ENCODE measurements around the gene DUSP9.
"Not testable (repeated sequence)": the region's sequence is repeated elsewhere in the genome, so short reads cannot be mapped to it uniquely, and the experiment has no call there.

Gene DUSP9

DNA sequence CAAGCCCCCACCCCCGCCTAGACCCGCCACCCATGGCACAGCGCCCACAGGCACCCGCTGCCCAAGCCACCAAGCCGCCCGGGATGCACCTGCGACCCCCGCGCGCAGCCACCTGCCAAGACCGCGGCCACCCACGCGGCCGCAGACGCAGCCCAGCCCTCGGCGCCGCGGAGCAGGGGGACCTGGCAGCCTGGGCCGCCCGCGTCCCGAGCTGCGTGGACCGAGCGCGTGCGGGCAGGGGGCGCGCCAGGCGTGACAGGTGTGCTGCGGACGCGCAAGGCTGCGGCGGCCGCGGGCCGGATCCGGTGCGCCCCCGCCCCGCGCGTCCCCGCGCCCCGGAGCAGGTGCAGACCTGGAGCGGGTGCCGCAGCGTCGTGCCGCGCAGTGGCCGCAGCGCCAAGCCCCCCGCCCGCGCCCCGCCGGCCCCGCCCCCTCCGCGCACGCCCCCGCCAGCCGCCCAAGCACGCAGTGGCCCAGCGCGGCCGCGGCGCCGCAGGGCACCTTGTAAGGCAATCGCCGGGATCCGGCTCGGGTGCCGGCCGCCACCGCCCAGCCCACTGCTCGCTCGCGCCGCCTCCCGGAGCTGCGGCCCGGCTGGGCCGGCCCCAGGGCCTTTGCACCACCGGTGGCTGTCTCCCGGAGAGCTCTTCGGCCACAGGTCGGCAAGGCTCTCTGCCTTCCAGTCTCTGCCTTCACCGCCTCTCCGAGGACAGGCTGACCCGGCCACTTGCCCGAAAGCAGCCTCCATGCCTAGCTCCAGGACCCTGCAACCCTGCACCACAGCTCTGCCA is 26.6 kb downstream of the DUSP9 start, which contains the start of gene PNCK:
Gene PNCK, minus strand, starts transcription at position 386 of the 791 bp plus-strand sequence. CDS start 737 bp downstream, outside the sequence.
- DNase-seq, result no peak

DNA sequence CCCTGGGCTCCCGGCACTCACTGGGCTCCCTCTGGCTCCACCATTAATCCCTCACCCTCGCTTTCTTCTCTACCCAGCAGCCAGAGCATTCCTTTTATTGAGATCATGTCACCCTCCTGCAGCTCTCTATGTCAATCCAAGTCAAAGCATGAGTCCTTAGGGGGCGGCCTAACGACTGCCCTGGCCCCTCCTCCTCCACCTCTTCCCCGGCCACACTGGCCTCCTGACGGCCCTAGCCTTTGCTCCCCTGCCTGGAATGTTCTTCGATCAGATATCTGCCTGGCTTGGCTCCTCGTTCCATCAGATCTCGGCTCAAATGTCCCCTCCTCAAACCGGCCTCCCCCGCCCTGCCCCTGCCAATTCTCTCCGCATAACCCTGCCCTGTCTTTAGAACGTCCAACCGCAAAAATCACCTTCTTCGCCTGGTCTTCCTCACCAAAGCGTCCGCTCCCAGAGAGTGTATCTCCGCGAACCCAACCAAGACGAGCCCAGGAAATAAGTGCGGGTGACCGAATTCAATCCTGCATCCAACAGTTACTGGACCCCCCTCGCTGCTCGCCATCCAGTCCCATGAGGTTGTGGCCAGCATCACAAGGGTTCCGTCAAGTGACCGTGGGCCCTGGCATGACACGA is 27.3 kb downstream of the DUSP9 start:
- no peak for DNase-seq

DNA sequence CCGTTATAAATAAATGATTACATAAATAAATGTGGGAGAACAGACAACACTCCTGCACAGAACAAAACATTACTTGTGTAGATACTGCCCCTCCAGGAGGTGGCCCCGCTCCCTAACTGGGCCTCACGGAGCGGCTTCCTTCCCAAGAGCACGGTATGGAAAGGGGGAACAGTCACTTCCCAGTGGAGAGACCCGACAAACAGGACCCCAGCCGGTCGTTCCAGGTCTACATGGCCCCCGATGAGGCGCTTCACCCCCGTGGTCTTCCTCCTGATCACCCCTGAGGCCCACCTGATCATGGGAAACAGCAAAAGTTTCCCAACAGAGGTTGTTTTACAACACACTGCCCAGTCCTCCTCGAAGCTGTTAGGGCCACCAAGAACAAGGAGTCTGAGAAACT is 34.2 kb downstream of the DUSP9 start:
- no peak for DNase-seq

DNA sequence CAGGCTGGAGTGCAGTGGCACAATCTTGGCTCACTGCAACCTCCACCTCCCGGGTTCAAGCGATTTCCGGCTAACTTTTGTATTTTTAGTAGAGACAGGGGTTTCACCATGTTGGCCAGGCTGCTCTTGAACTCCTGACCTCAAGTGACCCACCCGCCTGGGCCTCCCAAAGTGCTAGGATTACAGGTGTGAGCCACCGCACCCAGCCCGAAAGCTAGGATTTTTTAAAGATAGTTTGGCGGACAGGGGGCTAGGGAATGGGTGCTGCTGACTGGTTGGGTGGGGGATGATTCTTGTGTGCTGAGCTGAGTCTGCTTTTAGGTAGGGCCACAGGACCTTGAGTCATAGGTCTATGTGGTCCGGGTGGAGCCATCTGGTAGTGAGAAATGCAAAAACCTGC is 36.5 kb downstream of the DUSP9 start:
- DNase-seq, result not testable (repeated sequence)

GRCh38 chrX:153684467-153685155 is 37.6 kb downstream of the DUSP9 start:
- no peak for DNase-seq

DNA sequence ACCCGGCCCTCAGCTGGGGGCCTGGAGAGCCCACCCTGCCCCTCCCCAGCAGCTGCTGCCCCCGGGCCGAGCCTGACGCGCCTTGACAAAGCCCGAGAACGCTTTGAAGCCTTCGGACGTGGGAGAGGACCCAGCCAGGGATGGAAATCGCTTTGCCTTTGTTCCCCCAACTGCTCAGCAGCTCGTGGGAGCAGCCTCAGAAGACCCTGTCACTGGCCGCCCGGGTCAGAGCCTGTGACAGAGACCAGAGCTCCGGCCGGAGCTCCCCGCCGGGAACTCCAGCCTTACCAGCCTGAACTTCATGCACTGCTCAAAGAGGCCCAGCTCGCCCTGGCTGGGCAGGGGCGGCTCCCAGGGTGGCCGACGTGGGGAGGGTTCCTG is 38.1 kb downstream of the DUSP9 start:
- DNase-seq, result no peak

DNA sequence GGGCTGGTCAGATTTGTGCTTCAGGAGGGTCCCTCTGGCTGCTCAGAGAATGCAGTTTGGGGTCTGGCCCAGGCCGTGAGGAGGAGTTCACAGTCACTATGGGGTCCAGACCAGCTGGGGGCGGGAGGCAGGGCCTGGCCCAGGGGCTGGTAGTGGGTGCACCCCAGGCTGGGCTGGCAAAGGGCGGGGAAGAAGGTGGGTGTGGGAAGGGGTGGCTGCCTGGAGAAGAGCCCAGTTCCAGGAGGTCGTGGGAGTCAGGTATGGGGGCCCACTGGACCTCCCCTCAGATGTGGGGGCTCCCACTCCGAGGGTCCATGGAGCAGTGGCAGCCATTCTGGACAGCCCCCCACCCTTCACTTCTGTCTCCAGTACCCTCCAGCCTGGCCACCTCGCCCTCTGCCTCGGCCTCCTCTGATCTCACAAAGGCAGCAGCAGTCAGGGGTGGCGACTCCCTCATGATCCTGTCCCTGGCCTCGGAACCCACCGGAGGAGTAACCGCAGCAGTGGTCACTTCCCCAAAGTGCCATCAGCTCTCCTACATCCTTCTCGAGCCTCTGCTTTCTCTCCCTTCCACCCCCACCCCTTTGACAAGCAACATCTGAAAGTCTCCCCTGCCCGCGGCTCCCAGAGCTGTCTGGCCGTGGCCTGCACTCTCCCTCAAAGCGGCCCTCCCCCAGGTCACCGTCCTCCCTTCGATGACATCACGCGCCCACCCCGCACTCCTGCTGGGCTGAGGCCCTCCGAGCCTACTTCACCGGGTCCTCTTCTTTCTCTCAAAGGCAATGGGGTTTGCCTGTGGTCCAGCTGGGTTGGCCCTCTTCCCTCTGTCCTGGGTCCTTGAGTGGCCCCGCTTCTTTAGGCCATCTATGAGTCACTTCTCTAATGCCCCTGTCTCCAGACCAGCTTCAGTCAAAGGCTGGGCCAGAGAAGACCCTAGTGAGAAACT is 39.0 kb downstream of the DUSP9 start:
- DNase-seq, result no peak

GRCh38 chrX:153686711-153687110 is 39.7 kb downstream of the DUSP9 start:
- DNase-seq, result no peak

DNA sequence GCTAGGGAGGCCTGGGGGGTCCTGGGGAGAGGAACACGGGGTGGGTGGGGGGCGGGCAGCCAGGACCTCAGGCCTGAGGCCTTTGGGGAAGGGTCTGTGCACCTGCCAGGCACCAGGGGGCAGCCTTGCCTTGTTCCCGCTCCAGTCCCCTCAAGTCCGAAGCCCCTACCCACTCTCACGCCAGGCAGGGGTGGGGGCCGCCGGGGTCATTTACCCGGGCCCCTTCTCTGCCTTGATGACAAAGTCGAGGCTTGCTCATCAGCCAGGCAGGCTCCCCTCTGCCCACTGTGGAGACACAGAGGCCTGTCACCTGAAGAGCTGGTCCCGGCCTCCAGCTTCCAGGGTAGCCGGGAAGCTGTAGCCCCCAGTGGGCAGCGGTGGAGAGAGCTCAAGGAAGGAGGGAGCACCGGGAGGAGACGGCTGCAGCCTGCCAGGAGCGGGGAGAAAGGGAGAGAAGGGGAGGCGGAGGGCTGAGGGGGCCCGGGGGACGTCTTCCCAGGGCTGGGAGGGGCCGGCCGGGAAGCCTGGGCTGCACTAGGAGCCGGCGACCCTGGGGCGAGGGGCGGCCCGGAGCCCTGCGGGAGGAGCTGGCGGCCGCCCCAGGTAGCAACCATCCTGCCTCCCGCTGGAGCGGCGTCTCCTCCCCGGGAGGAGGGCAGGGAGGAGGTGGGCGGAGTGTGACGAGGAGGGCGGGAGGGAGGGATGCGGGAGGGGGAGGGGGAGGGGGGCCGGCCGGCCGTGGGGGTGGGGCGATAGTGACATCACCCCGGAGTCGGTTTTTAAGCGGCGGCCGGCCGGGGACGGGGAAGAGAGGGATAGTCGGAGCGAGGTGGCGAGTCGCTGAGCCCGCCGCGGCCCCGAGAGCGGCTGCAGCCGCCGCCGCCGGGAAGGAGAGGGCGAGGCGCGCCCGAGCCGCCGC is 40.4 kb downstream of the DUSP9 start, which contains the start of gene SLC6A8:
Gene SLC6A8, plus strand, starts transcription at position 806 of the 919 bp plus-strand sequence. CDS start 649 bp downstream, outside the sequence.
- peak; percentile 20 for DNase-seq

DNA sequence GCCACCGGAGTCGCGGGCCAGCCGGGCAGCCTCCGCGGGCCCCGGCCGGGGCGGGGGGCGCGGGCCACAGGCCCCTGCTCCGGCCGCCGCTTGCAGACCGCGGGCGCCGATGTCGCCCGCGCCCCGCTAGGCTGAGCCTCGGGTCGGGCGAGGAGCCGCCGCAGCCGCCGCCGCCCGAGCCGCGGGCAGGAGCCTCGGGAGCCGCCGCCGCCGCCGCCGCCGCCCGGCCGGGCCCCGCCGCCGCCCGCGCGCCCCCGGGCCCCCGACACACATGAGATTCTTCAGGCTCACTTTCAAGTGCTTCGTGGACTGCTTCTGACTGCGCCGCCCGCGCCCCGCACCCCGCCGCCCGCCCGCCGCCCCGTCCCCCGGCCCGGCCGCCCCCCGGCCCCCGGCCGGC is 41.1 kb downstream of the DUSP9 start:
- DNase-seq, result no peak

DNA sequence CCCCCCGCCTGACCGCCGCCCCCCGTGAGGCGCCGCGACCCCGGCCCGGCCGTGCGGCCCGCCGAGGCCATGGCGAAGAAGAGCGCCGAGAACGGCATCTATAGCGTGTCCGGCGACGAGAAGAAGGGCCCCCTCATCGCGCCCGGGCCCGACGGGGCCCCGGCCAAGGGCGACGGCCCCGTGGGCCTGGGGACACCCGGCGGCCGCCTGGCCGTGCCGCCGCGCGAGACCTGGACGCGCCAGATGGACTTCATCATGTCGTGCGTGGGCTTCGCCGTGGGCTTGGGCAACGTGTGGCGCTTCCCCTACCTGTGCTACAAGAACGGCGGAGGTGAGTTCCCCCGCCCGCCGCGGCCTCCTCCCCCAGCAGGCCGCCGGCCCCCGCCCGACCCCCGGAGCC is 41.5 kb downstream of the DUSP9 start:
- no peak for DNase-seq

DNA sequence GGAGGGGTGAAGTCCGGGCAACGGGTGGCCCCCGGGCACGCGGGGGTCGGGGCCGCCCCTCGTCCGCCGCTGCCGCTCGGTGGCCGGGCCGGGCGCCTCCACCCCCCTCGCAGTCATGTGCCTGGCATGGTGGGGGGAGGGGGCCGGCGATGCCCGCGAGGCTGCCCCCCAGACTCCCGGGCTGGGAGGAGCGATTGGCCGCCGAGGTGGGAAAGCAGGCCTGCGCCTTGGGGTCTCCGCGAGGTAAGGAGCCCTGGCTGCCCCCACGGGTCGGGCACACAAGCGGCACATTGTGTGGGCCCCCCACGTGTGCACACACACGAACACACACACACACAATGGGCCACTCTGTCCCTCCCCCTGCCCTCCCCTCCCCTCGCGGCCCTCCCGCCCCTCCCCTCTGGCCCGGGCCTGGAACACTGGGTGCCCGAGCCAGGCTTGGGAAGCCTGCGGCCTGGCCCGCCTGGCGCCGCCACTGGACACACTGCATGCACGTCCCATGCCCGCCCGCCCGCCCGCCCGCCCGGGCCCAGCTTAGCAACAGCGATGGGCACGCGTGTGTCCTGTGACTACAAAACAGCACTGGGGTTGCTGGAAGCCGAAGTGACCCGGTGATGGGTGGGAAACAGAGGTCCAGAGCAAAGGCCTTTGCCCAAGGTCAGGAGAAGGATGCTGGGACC is 42.0 kb downstream of the DUSP9 start:
- DNase-seq, result no peak

DNA sequence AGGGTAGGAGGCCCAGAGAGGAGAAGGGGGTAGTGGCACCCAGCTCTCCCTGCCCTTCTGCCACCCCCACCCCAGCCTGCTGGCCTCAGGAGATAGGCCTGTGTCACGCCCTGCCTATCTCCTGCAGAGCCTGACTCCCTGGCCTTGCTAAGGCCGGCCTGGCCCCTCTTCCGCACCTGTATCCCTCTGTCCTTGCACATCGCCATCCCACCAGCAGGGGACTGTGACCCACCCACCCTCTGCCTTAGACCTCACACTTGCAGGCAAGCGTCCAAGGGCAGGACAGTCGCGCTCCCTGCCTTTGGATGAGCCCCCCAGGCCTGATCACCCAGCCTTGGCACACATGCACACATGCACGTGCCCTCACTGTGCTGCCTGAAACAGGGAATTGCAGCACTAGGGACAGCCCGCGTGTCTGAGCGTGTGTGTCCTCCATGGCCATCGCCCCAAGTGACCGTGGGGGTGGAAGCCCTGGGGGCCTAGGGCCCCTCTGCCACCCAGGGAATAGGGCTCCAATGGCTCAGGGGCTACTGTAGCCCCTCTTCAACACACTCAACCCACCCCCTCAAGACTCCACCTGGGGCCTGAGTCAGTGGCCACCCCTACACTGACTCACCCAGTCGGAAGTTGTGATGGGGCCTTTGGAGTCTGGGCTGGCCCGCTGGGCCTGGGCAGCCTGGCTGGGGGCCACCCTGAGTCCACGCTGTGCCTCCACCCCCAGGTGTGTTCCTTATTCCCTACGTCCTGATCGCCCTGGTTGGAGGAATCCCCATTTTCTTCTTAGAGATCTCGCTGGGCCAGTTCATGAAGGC is 42.9 kb downstream of the DUSP9 start:
- no peak for DNase-seq

DNA sequence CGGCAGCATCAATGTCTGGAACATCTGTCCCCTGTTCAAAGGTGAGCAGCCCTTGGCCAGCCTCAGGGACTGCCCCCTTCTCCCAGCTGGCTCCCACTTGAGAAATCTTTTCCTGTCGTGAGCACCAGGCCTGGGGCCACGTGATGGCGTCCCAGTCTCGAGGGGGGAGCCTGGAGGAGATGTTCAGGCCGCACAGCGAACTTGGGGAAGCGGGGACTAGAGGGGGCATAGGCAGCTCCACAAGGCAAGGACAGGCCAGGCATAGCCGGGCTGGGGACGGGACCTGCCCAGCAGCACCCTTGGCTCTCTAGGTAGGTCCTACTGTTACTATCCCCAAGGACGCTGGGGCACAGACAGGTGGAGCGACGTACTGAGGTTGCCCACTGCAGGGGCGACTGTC is 43.5 kb downstream of the DUSP9 start:
- DNase-seq, result no peak

DNA sequence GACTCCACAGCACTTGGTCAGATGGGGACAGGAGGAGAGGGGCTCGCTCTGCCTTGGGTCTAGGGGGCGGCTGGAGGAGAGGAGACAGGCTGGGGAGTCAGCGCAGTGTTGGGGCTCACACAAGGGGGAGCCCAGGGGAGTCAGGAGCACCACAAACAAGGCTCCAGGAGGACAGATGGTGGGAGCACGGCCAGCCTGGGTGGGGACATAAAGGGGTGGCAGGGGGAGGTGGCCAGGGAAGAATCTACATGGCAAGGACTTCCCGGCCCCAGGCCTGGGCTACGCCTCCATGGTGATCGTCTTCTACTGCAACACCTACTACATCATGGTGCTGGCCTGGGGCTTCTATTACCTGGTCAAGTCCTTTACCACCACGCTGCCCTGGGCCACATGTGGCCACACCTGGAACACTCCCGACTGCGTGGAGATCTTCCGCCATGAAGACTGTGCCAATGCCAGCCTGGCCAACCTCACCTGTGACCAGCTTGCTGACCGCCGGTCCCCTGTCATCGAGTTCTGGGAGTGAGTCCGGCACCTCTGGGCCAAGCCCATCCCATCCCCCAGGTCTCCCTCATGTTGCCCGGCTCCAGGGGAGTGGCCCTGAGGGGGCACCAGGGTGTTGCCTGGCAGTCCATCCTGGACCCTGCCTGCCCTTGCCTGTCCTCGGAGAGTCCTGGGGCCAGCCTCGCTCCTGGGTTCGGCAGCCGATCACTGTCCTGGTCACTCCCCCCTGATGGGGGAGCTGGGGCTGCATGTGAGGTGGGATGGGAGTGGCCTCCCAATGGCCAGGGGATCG is 44.2 kb downstream of the DUSP9 start:
- not testable (repeated sequence) for DNase-seq

DNA sequence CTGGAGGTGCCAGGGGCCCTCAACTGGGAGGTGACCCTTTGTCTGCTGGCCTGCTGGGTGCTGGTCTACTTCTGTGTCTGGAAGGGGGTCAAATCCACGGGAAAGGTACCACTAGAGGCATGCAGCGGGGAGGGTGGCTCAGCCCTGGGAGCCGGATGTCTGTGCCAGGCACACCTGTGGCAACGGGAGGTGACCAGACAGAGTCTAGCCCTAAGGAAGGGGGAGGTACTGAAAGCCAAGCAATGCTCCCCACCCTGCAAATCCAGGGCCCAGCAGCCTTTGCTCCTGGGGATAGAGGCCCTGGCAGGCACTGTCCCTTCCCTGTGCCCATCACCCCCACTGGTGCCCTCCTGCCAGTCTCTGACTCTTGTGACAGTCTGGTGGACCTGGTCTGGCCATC is 45.0 kb downstream of the DUSP9 start:
- no peak for DNase-seq

DNA sequence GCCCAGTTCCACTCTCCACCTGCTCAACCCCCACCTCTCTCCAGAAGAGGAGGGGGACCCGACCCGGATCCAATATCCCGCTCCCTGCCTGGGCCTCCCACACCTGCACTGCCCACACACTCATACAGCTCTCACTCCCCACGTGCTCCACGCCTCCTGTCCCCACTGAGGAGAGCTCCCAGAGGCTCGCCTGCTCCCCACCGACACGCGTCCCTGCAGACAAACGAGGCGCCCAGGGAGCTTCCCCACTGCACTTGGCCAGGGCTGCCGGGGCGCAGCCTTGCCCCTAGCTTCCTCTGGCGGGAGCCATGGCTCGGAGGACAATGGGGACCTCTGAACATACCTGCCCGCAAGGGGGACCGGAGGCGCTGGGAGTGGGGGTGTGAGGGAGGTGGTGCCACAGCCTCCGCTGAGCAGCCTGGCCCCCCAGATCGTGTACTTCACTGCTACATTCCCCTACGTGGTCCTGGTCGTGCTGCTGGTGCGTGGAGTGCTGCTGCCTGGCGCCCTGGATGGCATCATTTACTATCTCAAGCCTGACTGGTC is 45.7 kb downstream of the DUSP9 start:
- no peak for DNase-seq

GRCh38 chrX:153693216-153694086 is 46.4 kb downstream of the DUSP9 start:
- no peak for DNase-seq
